Astrocyte (in vitro differentiated cells and primary cell): ENCODE measurements around the gene FAM98B.

Experiments
- CTCF ChIP-seq: IDR thresholded peaks from 2 replicates; pipeline ENCODE4 v1.5.1; 2011; ENCODE audit warnings: low read depth, mild to moderate bottlenecking, inconsistent platforms, low read length, moderate library complexity; ENCODE audit not compliant: insufficient read depth
- EZH2 ChIP-seq: IDR thresholded peaks from 2 replicates; pipeline ENCODE4 v1.6.1; 2012; ENCODE audit warnings: mild to moderate bottlenecking, low read length, inconsistent platforms; ENCODE audit not compliant: insufficient read depth

- TF ChIP-seq CTCF: no peak
- TF ChIP-seq EZH2: no peak
Measured at GRCh38 chr15:38438031-38438986, 15.6 kb upstream of the FAM98B start.
